ENCODE data around the gene MEAF6. TPM values are rescaled to one million over a fixed set of nuclear protein-coding genes. Genes with fewer than 3 reads are reported as not detected.
"Not testable (repeated sequence)": the region's sequence is repeated elsewhere in the genome, so short reads cannot be mapped to it uniquely, and the experiment has no call there.

The MEAF6 gene
- total RNA-seq, 2 donors from 2014 or later = 49.2 to 53.2 TPM

DNA sequence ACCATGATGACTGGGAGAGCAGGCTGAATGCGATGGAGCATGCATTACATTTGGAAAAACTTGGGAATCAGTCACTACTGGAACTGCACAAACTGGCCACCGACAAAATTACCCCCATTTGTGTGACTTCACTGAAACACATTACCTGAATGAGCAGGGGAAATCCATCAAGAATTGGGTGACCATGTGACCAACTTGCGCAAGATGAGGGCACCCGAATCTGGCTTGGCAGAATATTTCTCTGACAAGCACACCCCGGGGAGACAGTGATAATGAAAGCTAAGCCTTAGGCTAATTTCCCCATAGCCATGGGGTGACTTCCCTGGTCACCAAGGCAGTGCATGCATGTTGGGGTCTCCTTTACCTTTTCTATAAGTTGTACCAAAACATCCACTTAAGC is 30.5 kb upstream of the MEAF6 start:
- DNase-seq (ENCODE audit: low spot score) (no peak), ATAC-seq (no peak)
- Mint-ChIP-seq H3K27ac (peak overlapping the region in 1 of 2 donors; percentile 15), H3K4me3 (no peak overlapping the region), H3K9me3 (no peaks in the 10 kb centered on the region), H3K27me3 (no peaks in the 10 kb centered on the region), H3K4me1 (ENCODE audit: low read depth in 2 of 2) (peaks cover 14 to 17% of the 10 kb centered on the region in 2 donors), H3K36me3 (peaks cover 34% of the 10 kb centered on the region)

DNA sequence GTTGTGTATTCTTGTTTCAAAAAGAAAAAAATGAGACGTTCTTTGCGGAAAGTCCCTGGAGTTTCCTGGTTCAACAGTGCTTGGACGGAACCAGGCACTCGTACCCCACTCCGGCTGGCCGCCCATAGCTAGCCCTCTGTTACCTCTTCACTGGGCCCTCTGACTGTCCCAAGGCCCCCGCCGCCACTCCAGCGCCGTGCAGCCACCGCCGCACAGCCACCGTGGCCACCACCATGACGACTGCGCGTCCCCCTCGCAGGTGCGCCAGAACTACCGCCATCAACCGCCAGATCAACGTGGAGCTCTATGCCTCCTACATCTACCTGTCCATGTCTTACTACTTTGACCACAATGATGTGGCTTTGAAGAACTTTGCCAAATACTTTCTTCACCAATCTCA is 30.0 kb upstream of the MEAF6 start:
- peaks cover 9 to 12% of the 10 kb centered on the region in 2 donors for H3K4me1 Mint-ChIP-seq (ENCODE audit: low read depth in 2 of 2)
- H3K9me3 Mint-ChIP-seq = no peaks in the 10 kb centered on the region
- DNase-seq (ENCODE audit: low spot score) (no peak), ATAC-seq (no peak)
- H3K27ac Mint-ChIP-seq = peak overlapping the region in 1 of 2 donors; percentile 15
- H3K27me3 Mint-ChIP-seq = no peaks in the 10 kb centered on the region
- H3K4me3 Mint-ChIP-seq = no peak overlapping the region
- H3K36me3 Mint-ChIP-seq = peaks cover 31% of the 10 kb centered on the region

DNA sequence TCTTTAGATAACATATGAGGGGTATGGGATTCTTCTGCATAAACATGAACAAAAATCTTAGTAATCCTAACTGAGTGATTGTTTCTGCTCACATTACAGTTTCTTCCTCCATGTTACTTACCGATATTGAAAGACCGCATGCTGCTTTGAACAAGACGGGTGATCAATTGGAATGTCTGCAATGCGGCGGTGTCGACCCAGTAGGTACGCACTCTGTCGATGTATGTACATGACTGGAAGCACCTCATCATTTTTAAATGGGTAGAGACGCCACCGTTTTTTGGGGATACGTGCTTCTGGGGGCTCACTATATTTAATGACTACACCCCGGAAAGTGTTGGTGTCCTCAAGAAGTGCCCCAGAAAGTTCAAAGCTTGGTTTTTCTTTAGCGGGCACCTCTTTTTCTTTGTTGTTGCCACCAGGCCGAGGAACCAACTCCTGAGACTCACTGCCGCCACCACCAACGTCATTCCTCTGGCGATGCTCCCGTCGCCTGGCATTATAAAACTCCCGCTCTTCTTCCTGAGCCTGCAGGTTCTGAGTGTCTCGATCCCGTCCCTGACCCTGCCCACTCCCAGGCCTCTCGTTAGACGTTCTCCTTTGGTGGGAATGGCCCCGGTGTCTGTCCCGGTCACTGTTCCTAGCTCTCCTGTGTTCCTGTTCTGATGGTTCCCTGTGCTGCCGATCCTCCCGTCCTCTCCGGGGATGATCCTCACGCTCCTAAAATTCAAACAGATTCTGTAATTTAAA is 25.6 kb upstream of the MEAF6 start:
- ATAC-seq (no peak), DNase-seq (ENCODE audit: low spot score) (no peak)
- Mint-ChIP-seq H3K27me3 (no peaks in the 10 kb centered on the region), H3K36me3 (peaks cover 33% of the 10 kb centered on the region), H3K4me1 (ENCODE audit: low read depth in 2 of 2) (peaks cover 20 to 26% of the 10 kb centered on the region in 2 donors), H3K9me3 (no peaks in the 10 kb centered on the region), H3K27ac (no peak overlapping the region), H3K4me3 (no peak overlapping the region)

DNA sequence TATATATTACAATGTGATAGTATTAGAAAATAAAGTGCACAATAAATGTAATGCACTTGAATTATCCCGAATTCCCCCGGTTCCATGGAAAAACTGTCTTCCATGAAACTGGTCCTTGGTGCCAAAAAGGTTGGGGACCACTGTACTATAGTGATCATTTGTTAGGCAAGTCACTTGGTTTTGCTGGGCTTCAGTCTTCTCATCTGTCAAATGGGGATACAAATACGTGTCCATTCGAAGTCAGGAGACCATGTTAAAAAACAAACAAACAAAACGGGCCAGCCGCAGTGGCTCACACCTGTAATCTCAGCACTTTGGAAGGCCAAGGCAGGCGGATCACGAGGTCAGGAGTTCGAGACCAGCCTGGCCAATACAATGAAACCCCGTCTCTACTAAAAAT is 24.6 kb upstream of the MEAF6 start:
- not testable (repeated sequence) for ATAC-seq, H3K4me3 Mint-ChIP-seq
- peaks cover 30% of the 10 kb centered on the region for H3K36me3 Mint-ChIP-seq

GRCh38 chr1:37537378-37537777 is 22.8 kb upstream of the MEAF6 start:
- H3K4me3 Mint-ChIP-seq = no peak overlapping the region

More for the DNA sequence above, 24.6 kb upstream of the MEAF6 start:
- DNase-seq (ENCODE audit: low spot score); H3K9me3 Mint-ChIP-seq; H3K27me3 Mint-ChIP-seq; H3K27ac Mint-ChIP-seq: not testable (repeated sequence)
- H3K4me1 Mint-ChIP-seq (ENCODE audit: low read depth in 2 of 2) = peaks cover 18 to 24% of the 10 kb centered on the region in 2 donors

GRCh38 chr1:37533317-37534093 is 18.9 kb upstream of the MEAF6 start:
- ATAC-seq (no peak), DNase-seq (ENCODE audit: low spot score) (no peak)
- H3K27ac Mint-ChIP-seq = peak overlapping the region in 1 of 2 donors; percentile 77
- peaks cover 16 to 30% of the 10 kb centered on the region in 2 donors for H3K4me1 Mint-ChIP-seq (ENCODE audit: low read depth in 2 of 2)
- no peak overlapping the region for H3K4me3 Mint-ChIP-seq
- H3K9me3 Mint-ChIP-seq = no peaks in the 10 kb centered on the region
- H3K27me3 Mint-ChIP-seq = no peaks in the 10 kb centered on the region
- H3K36me3 Mint-ChIP-seq = peaks cover 20% of the 10 kb centered on the region

More at GRCh38 chr1:37537378-37537777, 22.8 kb upstream of the MEAF6 start:
- H3K9me3 Mint-ChIP-seq = no peaks in the 10 kb centered on the region
- no peaks in the 10 kb centered on the region for H3K27me3 Mint-ChIP-seq
- peaks cover 20 to 30% of the 10 kb centered on the region in 2 donors for H3K4me1 Mint-ChIP-seq (ENCODE audit: low read depth in 2 of 2)
- peaks cover 30% of the 10 kb centered on the region for H3K36me3 Mint-ChIP-seq
- H3K27ac Mint-ChIP-seq = peak overlapping the region; percentile 36 to 52
- no peak for DNase-seq (ENCODE audit: low spot score)
- ATAC-seq = peak; percentile 36 to 84

DNA sequence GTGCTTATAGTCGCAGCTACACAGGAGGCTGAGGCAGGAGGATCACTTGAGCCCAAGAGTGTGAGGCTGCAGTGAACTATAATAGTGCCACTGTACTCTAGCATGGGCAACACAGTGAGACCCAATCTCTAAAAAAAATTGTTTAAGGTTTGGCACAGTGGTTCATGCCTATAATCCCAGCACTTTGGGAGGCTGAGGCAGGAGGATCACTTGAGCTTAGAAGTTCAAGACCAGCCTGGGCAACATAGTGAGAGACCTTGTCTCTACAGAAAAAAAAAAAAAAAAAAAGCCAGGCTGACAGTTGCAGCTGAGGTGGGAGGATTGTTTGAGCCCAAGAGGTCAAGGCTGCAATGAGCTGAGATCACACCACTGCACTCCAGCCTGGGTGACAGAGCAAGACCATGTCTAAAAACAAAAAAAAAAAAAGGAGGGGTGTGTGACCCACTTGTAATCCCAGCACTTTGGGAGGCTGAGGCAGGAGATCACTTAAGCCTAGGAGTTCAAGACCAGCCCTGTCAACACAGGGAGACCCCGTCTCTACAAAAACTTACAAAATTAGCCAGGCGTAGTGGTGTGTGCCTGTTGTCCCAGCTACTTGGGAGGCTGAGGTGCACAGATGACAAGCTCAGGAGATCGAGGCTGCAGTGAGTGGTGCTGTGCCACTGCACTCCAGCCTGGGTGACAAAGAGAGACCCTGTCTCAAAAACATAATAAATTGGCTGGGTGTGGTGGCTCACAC is 18.0 kb upstream of the MEAF6 start:
- not testable (repeated sequence) for H3K27ac Mint-ChIP-seq; H3K9me3 Mint-ChIP-seq; ATAC-seq; DNase-seq (ENCODE audit: low spot score); H3K27me3 Mint-ChIP-seq; H3K4me3 Mint-ChIP-seq
- H3K4me1 Mint-ChIP-seq (ENCODE audit: low read depth in 2 of 2) = peaks cover 11 to 24% of the 10 kb centered on the region in 2 donors
- peaks cover 13% of the 10 kb centered on the region for H3K36me3 Mint-ChIP-seq

GRCh38 chr1:37529888-37530287 is 15.3 kb upstream of the MEAF6 start:
- not testable (repeated sequence) for H3K27ac Mint-ChIP-seq; H3K4me3 Mint-ChIP-seq; H3K9me3 Mint-ChIP-seq; H3K36me3 Mint-ChIP-seq; H3K27me3 Mint-ChIP-seq; ATAC-seq; DNase-seq (ENCODE audit: low spot score); H3K4me1 Mint-ChIP-seq (ENCODE audit: low read depth in 2 of 2)

- H3K4me1 Mint-ChIP-seq (ENCODE audit: low read depth in 2 of 2) = peaks cover 20 to 23% of the 10 kb centered on the region in 2 donors
- peak in 1 of 2 donors; percentile 6 for ATAC-seq
- H3K27ac Mint-ChIP-seq = peak overlapping the region; percentile 60 to 75
- H3K4me3 Mint-ChIP-seq = peak overlapping the region; percentile 85
- no peak for DNase-seq (ENCODE audit: low spot score)
- H3K36me3 Mint-ChIP-seq = no peaks in the 10 kb centered on the region
- H3K27me3 Mint-ChIP-seq = no peaks in the 10 kb centered on the region
- no peaks in the 10 kb centered on the region for H3K9me3 Mint-ChIP-seq
Measured at GRCh38 chr1:37519613-37520012, 5.0 kb upstream of the MEAF6 start.

DNA sequence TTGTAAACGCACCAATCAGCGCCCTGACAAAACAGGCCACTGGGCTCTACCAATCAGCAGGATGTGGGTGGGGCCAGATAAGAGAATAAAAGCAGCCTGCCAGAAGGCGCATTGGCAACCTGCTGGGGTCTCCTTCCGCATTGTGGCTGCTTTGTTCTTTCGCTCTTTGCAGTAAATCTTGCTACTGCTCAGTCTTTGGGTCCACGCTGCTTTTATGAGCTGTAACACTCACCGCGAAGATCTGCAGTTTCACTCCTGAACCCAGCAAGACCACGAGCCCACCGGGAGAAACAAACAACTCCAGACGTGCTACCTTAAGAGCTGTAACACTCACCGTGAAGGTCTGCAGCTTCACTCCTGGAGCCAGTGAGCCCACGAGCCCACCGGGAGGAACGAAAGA is 4.4 kb upstream of the MEAF6 start:
- not testable (repeated sequence) for ATAC-seq, H3K9me3 Mint-ChIP-seq, H3K36me3 Mint-ChIP-seq, H3K27me3 Mint-ChIP-seq
- peak; percentile 63 for DNase-seq (ENCODE audit: low spot score)
- Mint-ChIP-seq H3K4me1 (ENCODE audit: low read depth in 2 of 2) (peaks cover 22 to 25% of the 10 kb centered on the region in 2 donors), H3K27ac (peak overlapping the region; percentile 60 to 75), H3K4me3 (peak overlapping the region; percentile 85)

GRCh38 chr1:37518241-37518640 is 3.7 kb upstream of the MEAF6 start:
- H3K4me3 Mint-ChIP-seq = not testable (repeated sequence)

GRCh38 chr1:37517569-37517968 is 3.0 kb upstream of the MEAF6 start:
- DNase-seq (ENCODE audit: low spot score) (no peak), ATAC-seq (no peak)
- Mint-ChIP-seq H3K27me3 (no peaks in the 10 kb centered on the region), H3K36me3 (peaks cover 5% of the 10 kb centered on the region), H3K4me3 (no peak overlapping the region), H3K27ac (peak overlapping the region in 1 of 2 donors; percentile 58), H3K4me1 (ENCODE audit: low read depth in 2 of 2) (peaks cover 31 to 35% of the 10 kb centered on the region in 2 donors), H3K9me3 (no peaks in the 10 kb centered on the region)

More at GRCh38 chr1:37518241-37518640, 3.7 kb upstream of the MEAF6 start:
- H3K36me3 Mint-ChIP-seq; H3K27ac Mint-ChIP-seq; DNase-seq (ENCODE audit: low spot score); H3K9me3 Mint-ChIP-seq; ATAC-seq; H3K27me3 Mint-ChIP-seq: not testable (repeated sequence)
- H3K4me1 Mint-ChIP-seq (ENCODE audit: low read depth in 2 of 2) = peaks cover 29 to 30% of the 10 kb centered on the region in 2 donors

- Mint-ChIP-seq H3K9me3 (no peaks in the 10 kb centered on the region), H3K4me1 (ENCODE audit: low read depth in 2 of 2) (peaks cover 31 to 39% of the 10 kb centered on the region in 2 donors), H3K27me3 (no peaks in the 10 kb centered on the region), H3K27ac (peak overlapping the region; percentile 95 to 98), H3K4me3 (peak overlapping the region; percentile 100), H3K36me3 (peaks cover 5% of the 10 kb centered on the region)
- ATAC-seq = no peak
- no peak for DNase-seq (ENCODE audit: low spot score)
Measured at GRCh38 chr1:37515185-37516034, 844 bp upstream of the MEAF6 start.
